Measurements from ENCODE around the gene COL15A1.

Gene COL15A1

DNA sequence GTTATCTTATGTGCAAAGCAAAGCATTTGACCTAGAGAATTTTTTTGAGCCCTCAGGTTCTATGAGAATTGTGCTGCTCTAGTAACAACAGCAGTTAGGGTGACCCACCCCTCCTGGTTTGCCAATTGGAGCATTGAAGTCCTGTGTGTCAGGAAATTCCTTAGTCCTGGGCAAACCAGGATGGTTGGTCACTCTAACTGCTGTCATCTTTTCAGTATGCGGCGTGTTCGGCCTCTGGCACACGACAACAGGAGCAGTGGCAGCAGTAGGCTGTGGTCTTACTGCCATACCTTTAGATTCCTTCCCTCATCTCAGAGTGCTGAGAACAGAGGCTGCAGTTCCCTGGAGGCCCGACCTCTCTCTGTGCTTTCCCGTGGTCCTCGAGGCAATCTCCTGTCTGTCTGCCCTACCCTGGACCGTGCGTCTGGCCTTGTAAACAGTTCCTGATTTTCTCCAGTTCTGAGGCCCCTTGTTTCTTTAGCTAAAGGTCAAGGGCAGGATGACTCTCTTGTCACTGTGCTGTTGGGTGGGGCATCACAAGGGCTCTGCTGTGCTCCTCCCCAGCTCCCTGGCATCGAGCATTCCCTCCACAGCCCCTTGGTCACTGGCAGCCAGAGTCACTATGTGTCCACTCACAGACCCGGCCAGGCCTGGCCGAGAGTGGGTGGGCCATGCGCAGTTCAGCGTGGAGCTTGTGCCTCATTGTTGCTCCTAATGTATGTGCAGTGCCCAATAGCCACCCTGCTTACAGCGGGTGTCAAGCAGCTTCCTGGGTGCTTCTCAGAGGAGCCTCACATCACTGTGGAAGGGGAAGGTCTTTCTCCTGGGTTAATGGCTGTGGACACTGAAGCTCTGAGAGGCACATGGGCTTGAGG is 18.5 kb upstream of the COL15A1 start:
- H4K8ac ChIP-seq (ENCODE audit: low read depth, low read length), result no peak overlapping the region
- no peak overlapping the region for H2AFZ ChIP-seq (ENCODE audit: insufficient read depth, low read length, poor library complexity)
- H3K27ac ChIP-seq (ENCODE audit: low read depth, low read length), result no peak overlapping the region
- H2BK5ac ChIP-seq (ENCODE audit: low read depth, low read length, poor library complexity), result no peak overlapping the region
- no peak overlapping the region for H3K9ac ChIP-seq (ENCODE audit: low read length)
- H3K4ac ChIP-seq (ENCODE audit: low read depth, low read length), result no peak overlapping the region
- no peak overlapping the region for H3K18ac ChIP-seq (ENCODE audit: low read length)
- no peak overlapping the region for H2BK120ac ChIP-seq (ENCODE audit: insufficient read depth, low read length, poor library complexity)
- no peak overlapping the region for H4K91ac ChIP-seq (ENCODE audit: low read depth, low read length)
- peak in 1 of 2 donors; percentile 24 for DNase-seq
- H3K36me3 ChIP-seq (ENCODE audit: control insufficient read depth in 1 of 2, insufficient read depth in 2 of 2, low read length in 2 of 2), result no peaks in the 10 kb centered on the region
- H4K12ac ChIP-seq (ENCODE audit: low read depth, low read length), result no peak overlapping the region
- no peak overlapping the region for H2BK12ac ChIP-seq (ENCODE audit: low read length)
- no peak overlapping the region for H2AK5ac ChIP-seq (ENCODE audit: low read length)
- peaks cover 4 to 7% of the 10 kb centered on the region in 2 experiments for H3K4me1 ChIP-seq (ENCODE audit: control insufficient read depth in 1 of 2, insufficient read depth in 2 of 2, low read length in 2 of 2)
- H3K79me2 ChIP-seq (ENCODE audit: control insufficient read depth, insufficient read depth, low read length, poor library complexity), result no peaks in the 10 kb centered on the region
- H3K4me3 ChIP-seq (ENCODE audit: low read depth, low read length), result peak overlapping the region; percentile 30
- no peak overlapping the region for H3K4me2 ChIP-seq (ENCODE audit: low read length)
- no peak overlapping the region for H3K23ac ChIP-seq (ENCODE audit: low read length)
- H3K9me3 ChIP-seq (ENCODE audit: insufficient read depth, low read depth, low read length), result no peaks in the 10 kb centered on the region
- H3K14ac ChIP-seq (ENCODE audit: low read length), result no peak overlapping the region
- no peaks in the 10 kb centered on the region for H3K27me3 ChIP-seq (ENCODE audit: insufficient read depth, low read length)
- no peaks in the 10 kb centered on the region for H3K79me1 ChIP-seq (ENCODE audit: low read length)
- WGBS (ENCODE audit: extremely low coverage, insufficient coverage, insufficient read length), result no CpG with 5 or more reads among the region's 15 CpGs

DNA sequence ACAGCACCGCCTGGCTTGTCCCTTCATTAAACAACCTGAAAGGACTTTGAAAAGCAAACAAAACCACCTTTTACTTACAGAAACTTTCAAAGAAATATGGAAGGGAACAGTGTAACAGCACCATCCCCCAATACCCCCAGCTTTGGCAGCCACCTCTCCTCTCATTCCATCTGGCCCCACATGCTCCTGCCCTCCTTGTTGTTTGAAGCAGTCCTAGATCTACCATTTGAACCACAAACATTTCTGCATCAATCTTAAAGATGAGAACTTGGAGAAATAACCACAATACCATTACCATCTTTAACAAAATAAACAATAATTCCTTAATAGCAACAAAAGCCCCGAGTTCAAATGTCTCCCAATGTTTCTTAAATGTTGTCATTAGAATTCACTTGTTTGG is 17.8 kb upstream of the COL15A1 start:
- H3K36me3 ChIP-seq (ENCODE audit: control insufficient read depth in 1 of 2, insufficient read depth in 2 of 2, low read length in 2 of 2), result no peaks in the 10 kb centered on the region
- no peak overlapping the region for H2AK5ac ChIP-seq (ENCODE audit: low read length)
- DNase-seq, result no peak
- H2BK5ac ChIP-seq (ENCODE audit: low read depth, low read length, poor library complexity), result no peak overlapping the region
- no peaks in the 10 kb centered on the region for H3K27me3 ChIP-seq (ENCODE audit: insufficient read depth, low read length)
- WGBS (ENCODE audit: extremely low coverage, insufficient coverage, insufficient read length), result 100% methylated on average over 1 of the region's 2 CpGs
- H3K4me2 ChIP-seq (ENCODE audit: low read length), result no peak overlapping the region
- no peak overlapping the region for H3K18ac ChIP-seq (ENCODE audit: low read length)
- no peak overlapping the region for H3K4me3 ChIP-seq (ENCODE audit: low read depth, low read length)
- H4K12ac ChIP-seq (ENCODE audit: low read depth, low read length), result no peak overlapping the region
- H4K8ac ChIP-seq (ENCODE audit: low read depth, low read length), result no peak overlapping the region
- no peak overlapping the region for H3K23ac ChIP-seq (ENCODE audit: low read length)
- no peak overlapping the region for H3K4ac ChIP-seq (ENCODE audit: low read depth, low read length)
- H4K91ac ChIP-seq (ENCODE audit: low read depth, low read length), result no peak overlapping the region
- no peaks in the 10 kb centered on the region for H3K79me2 ChIP-seq (ENCODE audit: control insufficient read depth, insufficient read depth, low read length, poor library complexity)
- H3K79me1 ChIP-seq (ENCODE audit: low read length), result no peaks in the 10 kb centered on the region
- H3K4me1 ChIP-seq (ENCODE audit: control insufficient read depth in 1 of 2, insufficient read depth in 2 of 2, low read length in 2 of 2), result peaks cover 4 to 7% of the 10 kb centered on the region in 2 experiments
- no peaks in the 10 kb centered on the region for H3K9me3 ChIP-seq (ENCODE audit: insufficient read depth, low read depth, low read length)
- no peak overlapping the region for H2BK12ac ChIP-seq (ENCODE audit: low read length)
- no peak overlapping the region for H3K27ac ChIP-seq (ENCODE audit: low read depth, low read length)
- no peak overlapping the region for H3K9ac ChIP-seq (ENCODE audit: low read length)
- H2AFZ ChIP-seq (ENCODE audit: insufficient read depth, low read length, poor library complexity), result no peak overlapping the region
- H2BK120ac ChIP-seq (ENCODE audit: insufficient read depth, low read length, poor library complexity), result no peak overlapping the region
- H3K14ac ChIP-seq (ENCODE audit: low read length), result no peak overlapping the region

DNA sequence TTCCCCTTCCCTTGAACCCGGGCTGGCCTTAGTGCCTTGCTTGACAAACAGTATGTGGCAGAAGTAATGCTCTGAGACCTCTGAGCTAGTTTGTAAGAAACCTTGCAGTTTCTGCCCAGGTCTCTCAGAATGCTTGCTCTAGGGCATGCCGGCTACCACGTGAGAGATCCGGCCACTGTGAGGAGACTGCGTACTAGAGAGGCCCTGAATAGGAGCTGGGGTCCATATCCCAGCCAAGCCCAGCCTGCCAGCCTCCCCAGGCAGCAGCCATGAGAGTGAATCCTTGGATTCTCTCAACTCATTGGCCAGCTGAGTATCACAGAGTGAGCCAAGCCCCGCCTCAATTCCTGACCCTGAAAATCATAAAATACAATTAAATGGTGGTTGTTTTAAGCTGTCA is 16.0 kb upstream of the COL15A1 start:
- WGBS (ENCODE audit: extremely low coverage, insufficient coverage, insufficient read length), result no CpG with 5 or more reads among the region's 6 CpGs
- Histone ChIP-seq H4K12ac (ENCODE audit: low read depth, low read length) (no peak overlapping the region), H3K14ac (ENCODE audit: low read length) (no peak overlapping the region), H3K4me3 (ENCODE audit: low read depth, low read length) (no peak overlapping the region), H2BK12ac (ENCODE audit: low read length) (no peak overlapping the region), H2BK120ac (ENCODE audit: insufficient read depth, low read length, poor library complexity) (no peak overlapping the region), H4K91ac (ENCODE audit: low read depth, low read length) (no peak overlapping the region), H3K9me3 (ENCODE audit: insufficient read depth, low read depth, low read length) (no peaks in the 10 kb centered on the region), H3K23ac (ENCODE audit: low read length) (no peak overlapping the region), H3K79me2 (ENCODE audit: control insufficient read depth, insufficient read depth, low read length, poor library complexity) (no peaks in the 10 kb centered on the region), H4K8ac (ENCODE audit: low read depth, low read length) (no peak overlapping the region), H3K79me1 (ENCODE audit: low read length) (no peaks in the 10 kb centered on the region), H3K36me3 (ENCODE audit: control insufficient read depth in 1 of 2, insufficient read depth in 2 of 2, low read length in 2 of 2) (no peaks in the 10 kb centered on the region), H2BK5ac (ENCODE audit: low read depth, low read length, poor library complexity) (no peak overlapping the region), H3K4me2 (ENCODE audit: low read length) (no peak overlapping the region), H2AFZ (ENCODE audit: insufficient read depth, low read length, poor library complexity) (no peak overlapping the region), H3K4me1 (ENCODE audit: control insufficient read depth in 1 of 2, insufficient read depth in 2 of 2, low read length in 2 of 2) (peaks cover 4 to 7% of the 10 kb centered on the region in 2 experiments), H3K9ac (ENCODE audit: low read length) (no peak overlapping the region), H2AK5ac (ENCODE audit: low read length) (no peak overlapping the region), H3K18ac (ENCODE audit: low read length) (no peak overlapping the region), H3K4ac (ENCODE audit: low read depth, low read length) (no peak overlapping the region), H3K27me3 (ENCODE audit: insufficient read depth, low read length) (no peaks in the 10 kb centered on the region), H3K27ac (ENCODE audit: low read depth, low read length) (no peak overlapping the region)
- DNase-seq, result no peak

DNA sequence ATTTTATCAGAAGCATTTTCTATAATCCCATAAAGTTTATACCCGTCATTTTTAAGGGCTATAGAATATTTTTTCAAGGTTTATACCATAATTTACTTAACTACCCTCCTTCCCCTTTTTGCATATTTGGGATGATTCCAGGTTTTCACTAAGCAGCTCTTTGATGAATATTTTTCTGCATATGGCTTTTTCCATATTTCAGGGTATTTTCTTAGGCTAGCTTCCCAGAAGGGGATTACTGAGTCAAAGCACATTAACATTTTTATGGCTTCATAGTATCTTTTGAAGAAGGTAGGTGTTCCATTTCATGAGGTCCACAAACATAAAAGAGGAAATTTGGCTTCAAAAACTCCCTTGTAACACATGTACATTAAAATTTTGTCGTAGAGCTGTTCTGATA is 14.6 kb upstream of the COL15A1 start:
- no peak for DNase-seq
- Histone ChIP-seq H3K27me3 (ENCODE audit: insufficient read depth, low read length) (no peaks in the 10 kb centered on the region), H3K14ac (ENCODE audit: low read length) (no peak overlapping the region), H3K18ac (ENCODE audit: low read length) (no peak overlapping the region), H2AFZ (ENCODE audit: insufficient read depth, low read length, poor library complexity) (no peak overlapping the region), H2BK5ac (ENCODE audit: low read depth, low read length, poor library complexity) (no peak overlapping the region), H3K79me1 (ENCODE audit: low read length) (no peaks in the 10 kb centered on the region), H3K27ac (ENCODE audit: low read depth, low read length) (no peak overlapping the region), H3K4me2 (ENCODE audit: low read length) (no peak overlapping the region), H3K4me3 (ENCODE audit: low read depth, low read length) (no peak overlapping the region), H2BK120ac (ENCODE audit: insufficient read depth, low read length, poor library complexity) (no peak overlapping the region), H2AK5ac (ENCODE audit: low read length) (no peak overlapping the region), H3K4ac (ENCODE audit: low read depth, low read length) (no peak overlapping the region), H4K91ac (ENCODE audit: low read depth, low read length) (no peak overlapping the region), H3K36me3 (ENCODE audit: control insufficient read depth in 1 of 2, insufficient read depth in 2 of 2, low read length in 2 of 2) (no peaks in the 10 kb centered on the region), H4K12ac (ENCODE audit: low read depth, low read length) (no peak overlapping the region), H3K23ac (ENCODE audit: low read length) (no peak overlapping the region), H3K4me1 (ENCODE audit: control insufficient read depth in 1 of 2, insufficient read depth in 2 of 2, low read length in 2 of 2) (peaks cover 4 to 7% of the 10 kb centered on the region in 2 experiments), H4K8ac (ENCODE audit: low read depth, low read length) (no peak overlapping the region), H3K9ac (ENCODE audit: low read length) (no peak overlapping the region), H3K79me2 (ENCODE audit: control insufficient read depth, insufficient read depth, low read length, poor library complexity) (no peaks in the 10 kb centered on the region), H2BK12ac (ENCODE audit: low read length) (no peak overlapping the region), H3K9me3 (ENCODE audit: insufficient read depth, low read depth, low read length) (no peaks in the 10 kb centered on the region)
- WGBS (ENCODE audit: extremely low coverage, insufficient coverage, insufficient read length), result no CpG with 5 or more reads among the region's 2 CpGs

Measured in trophoblast cell (in vitro differentiated cells and primary cell).